Measurements from ENCODE around the gene CDR2.
"Not testable (repeated sequence)": the region's sequence is repeated elsewhere in the genome, so short reads cannot be mapped to it uniquely, and the experiment has no call there.

DNA sequence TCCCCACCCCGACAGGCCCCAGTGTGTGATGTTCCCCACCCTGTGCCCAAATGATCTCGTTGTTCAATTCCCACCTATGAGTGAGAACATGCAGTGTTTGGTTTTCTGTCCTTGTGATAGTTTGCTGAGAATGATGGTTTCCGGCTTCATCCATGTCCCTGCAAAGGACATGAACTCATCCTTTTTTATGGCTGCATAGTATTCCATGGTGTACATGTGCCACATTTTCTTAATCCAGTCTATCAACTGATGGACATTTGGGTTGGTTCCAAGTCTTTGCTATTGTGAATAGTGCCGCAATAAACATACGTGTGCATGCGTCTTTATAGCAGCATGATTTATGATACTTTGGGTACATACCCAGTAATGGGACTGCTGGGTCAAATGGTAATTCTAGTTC, 23.4 kb downstream of the CDR2 start:
- TF ChIP-seq FOSL1 (tag; conservative IDR thresholded peaks at IDR 0.05); ZNF12 (CRISPR knock-in tag; IDR thresholded peaks at IDR 0.05); SREBF2 (CRISPR knock-in tag; IDR thresholded peaks at IDR 0.05); SMARCA5 (IDR thresholded peaks at IDR 0.05); HDAC3 (IDR thresholded peaks at IDR 0.05; ENCODE audit: borderline replicate concordance, partially characterized antibody): not testable (repeated sequence)
